ENCODE results near the gene NUDT8. TPM values are rescaled to one million over a fixed set of nuclear protein-coding genes. Genes with fewer than 3 reads are reported as not detected.

The NUDT8 gene
- total and polyA plus RNA-seq, 2 experiments from 2014 or later = 5.0 to 15.1 TPM

DNA sequence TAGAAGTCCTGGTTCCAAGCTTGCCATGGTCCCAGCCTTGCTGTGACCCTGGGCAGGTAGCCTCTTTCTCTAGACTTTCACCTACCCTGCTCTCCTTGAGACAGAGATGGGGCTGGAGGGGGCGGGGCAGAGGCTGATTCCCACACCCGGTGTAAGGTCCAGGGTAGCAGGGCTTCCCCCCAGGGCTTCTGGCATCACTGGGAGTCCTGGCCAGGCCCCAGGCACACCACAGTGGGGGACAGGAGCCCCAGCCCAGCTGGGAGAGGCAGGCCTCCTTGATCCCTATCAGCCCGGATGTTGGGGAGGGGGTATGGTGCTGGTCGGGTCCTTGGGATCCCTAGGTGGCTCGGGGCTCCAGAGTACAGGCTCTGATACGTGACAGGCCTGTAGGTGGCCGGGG, 1.7 kb upstream of the NUDT8 start (continued):
- TF ChIP-seq, protein P1, sequence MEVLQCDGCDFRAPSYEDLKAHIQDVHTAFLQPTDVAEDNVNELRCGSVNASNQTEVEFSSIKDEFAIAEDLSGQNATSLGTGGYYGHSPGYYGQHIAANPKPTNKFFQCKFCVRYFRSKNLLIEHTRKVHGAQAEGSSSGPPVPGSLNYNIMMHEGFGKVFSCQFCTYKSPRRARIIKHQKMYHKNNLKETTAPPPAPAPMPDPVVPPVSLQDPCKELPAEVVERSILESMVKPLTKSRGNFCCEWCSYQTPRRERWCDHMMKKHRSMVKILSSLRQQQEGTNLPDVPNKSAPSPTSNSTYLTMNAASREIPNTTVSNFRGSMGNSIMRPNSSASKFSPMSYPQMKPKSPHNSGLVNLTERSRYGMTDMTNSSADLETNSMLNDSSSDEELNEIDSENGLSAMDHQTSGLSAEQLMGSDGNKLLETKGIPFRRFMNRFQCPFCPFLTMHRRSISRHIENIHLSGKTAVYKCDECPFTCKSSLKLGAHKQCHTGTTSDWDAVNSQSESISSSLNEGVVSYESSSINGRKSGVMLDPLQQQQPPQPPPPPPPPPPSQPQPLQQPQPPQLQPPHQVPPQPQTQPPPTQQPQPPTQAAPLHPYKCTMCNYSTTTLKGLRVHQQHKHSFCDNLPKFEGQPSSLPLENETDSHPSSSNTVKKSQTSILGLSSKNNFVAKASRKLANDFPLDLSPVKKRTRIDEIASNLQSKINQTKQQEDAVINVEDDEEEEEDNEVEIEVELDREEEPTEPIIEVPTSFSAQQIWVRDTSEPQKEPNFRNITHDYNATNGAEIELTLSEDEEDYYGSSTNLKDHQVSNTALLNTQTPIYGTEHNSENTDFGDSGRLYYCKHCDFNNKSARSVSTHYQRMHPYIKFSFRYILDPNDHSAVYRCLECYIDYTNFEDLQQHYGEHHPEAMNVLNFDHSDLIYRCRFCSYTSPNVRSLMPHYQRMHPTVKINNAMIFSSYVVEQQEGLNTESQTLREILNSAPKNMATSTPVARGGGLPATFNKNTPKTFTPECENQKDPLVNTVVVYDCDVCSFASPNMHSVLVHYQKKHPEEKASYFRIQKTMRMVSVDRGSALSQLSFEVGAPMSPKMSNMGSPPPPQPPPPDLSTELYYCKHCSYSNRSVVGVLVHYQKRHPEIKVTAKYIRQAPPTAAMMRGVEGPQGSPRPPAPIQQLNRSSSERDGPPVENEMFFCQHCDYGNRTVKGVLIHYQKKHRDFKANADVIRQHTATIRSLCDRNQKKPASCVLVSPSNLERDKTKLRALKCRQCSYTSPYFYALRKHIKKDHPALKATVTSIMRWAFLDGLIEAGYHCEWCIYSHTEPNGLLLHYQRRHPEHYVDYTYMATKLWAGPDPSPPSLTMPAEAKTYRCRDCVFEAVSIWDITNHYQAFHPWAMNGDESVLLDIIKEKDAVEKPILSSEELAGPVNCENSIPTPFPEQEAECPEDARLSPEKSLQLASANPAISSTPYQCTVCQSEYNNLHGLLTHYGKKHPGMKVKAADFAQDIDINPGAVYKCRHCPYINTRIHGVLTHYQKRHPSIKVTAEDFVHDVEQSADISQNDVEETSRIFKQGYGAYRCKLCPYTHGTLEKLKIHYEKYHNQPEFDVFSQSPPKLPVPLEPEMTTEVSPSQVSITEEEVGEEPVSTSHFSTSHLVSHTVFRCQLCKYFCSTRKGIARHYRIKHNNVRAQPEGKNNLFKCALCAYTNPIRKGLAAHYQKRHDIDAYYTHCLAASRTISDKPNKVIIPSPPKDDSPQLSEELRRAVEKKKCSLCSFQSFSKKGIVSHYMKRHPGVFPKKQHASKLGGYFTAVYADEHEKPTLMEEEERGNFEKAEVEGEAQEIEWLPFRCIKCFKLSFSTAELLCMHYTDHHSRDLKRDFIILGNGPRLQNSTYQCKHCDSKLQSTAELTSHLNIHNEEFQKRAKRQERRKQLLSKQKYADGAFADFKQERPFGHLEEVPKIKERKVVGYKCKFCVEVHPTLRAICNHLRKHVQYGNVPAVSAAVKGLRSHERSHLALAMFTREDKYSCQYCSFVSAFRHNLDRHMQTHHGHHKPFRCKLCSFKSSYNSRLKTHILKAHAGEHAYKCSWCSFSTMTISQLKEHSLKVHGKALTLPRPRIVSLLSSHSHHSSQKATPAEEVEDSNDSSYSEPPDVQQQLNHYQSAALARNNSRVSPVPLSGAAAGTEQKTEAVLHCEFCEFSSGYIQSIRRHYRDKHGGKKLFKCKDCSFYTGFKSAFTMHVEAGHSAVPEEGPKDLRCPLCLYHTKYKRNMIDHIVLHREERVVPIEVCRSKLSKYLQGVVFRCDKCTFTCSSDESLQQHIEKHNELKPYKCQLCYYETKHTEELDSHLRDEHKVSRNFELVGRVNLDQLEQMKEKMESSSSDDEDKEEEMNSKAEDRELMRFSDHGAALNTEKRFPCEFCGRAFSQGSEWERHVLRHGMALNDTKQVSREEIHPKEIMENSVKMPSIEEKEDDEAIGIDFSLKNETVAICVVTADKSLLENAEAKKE (CRISPR knock-in tag; IDR thresholded peaks at IDR 0.05) = no peak
- no peak for TF ChIP-seq NANOG (IDR thresholded peaks at IDR 0.05; ENCODE audit: borderline replicate concordance)
- TF ChIP-seq JUNB (IDR thresholded peaks at IDR 0.05; ENCODE audit: unreplicated experiment) = no peak
- no peak for TF ChIP-seq CREB1 (CRISPR knock-in tag; IDR thresholded peaks at IDR 0.05; ENCODE audit: low read depth)
- no peak for TF ChIP-seq EZH2 (IDR thresholded peaks at IDR 0.05; ENCODE audit: low read depth, unreplicated experiment)
- no peak for TF ChIP-seq POLR2AphosphoS5 (IDR thresholded peaks at IDR 0.05; ENCODE audit: low read depth)
- no peak for TF ChIP-seq ZNF114 (CRISPR knock-in tag; IDR thresholded peaks at IDR 0.05)
- TF ChIP-seq, protein P2, sequence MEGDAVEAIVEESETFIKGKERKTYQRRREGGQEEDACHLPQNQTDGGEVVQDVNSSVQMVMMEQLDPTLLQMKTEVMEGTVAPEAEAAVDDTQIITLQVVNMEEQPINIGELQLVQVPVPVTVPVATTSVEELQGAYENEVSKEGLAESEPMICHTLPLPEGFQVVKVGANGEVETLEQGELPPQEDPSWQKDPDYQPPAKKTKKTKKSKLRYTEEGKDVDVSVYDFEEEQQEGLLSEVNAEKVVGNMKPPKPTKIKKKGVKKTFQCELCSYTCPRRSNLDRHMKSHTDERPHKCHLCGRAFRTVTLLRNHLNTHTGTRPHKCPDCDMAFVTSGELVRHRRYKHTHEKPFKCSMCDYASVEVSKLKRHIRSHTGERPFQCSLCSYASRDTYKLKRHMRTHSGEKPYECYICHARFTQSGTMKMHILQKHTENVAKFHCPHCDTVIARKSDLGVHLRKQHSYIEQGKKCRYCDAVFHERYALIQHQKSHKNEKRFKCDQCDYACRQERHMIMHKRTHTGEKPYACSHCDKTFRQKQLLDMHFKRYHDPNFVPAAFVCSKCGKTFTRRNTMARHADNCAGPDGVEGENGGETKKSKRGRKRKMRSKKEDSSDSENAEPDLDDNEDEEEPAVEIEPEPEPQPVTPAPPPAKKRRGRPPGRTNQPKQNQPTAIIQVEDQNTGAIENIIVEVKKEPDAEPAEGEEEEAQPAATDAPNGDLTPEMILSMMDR (conservative IDR thresholded peaks at IDR 0.05; ENCODE audit: low read depth in 2 of 2) = no peak
- TF ChIP-seq STAT1 (IDR thresholded peaks at IDR 0.05; ENCODE audit: unreplicated experiment) = no peak

All from GM23338 (cell line).